Mucosa of descending colon (tissue), 3 donors: ENCODE measurements around the gene ZCCHC7. TPM values are rescaled to one million over a fixed set of nuclear protein-coding genes. Genes with fewer than 3 reads are reported as not detected.

Source experiments
- ATAC-seq: fragments of 200-7000 bp; cut with Tn5 transposase; one replicate; pipeline ENCODE4 v1.9.1; 2020; ENCODE audit warnings: mild to moderate bottlenecking, moderate library complexity
- DNase-seq, 3 donors: peaks; one replicate each; pipeline ENCODE4 v3.0.0-alpha.2; 2020
- H3K36me3 ChIP-seq: fragments of 200-600 bp; one replicate; pipeline ENCODE4 v1.8.0; 2021; ENCODE audit warnings: low read depth, mild to moderate bottlenecking
- H3K4me1 ChIP-seq: fragments of 200-600 bp; one replicate; pipeline ENCODE4 v1.8.0; 2021; ENCODE audit warnings: low read depth, mild to moderate bottlenecking
- H3K4me3 ChIP-seq: fragments of 200-600 bp; one replicate; pipeline ENCODE4 v1.8.0; 2021; ENCODE audit warnings: mild to moderate bottlenecking
- H3K9me3 ChIP-seq: fragments of 200-600 bp; one replicate; pipeline ENCODE4 v1.8.0; 2021; ENCODE audit warnings: mild to moderate bottlenecking
- CTCF ChIP-seq: fragments of 200-600 bp; IDR thresholded peaks from one replicate; pipeline ENCODE4 v1.8.0; 2022; ENCODE audit warnings: antibody characterized with exemption, mild to moderate bottlenecking
- intact Hi-C, 2 donors: fragments of 100-400 bp; cut with DNase I in 1 of 2; cut with micrococcal nuclease in 1 of 2; formaldehyde crosslinking; loops; one replicate each; pipeline versions ENCODE4 v1.11.0 to v1.11.1; 2022; cut with DNase I, micrococcal nuclease
- total RNA-seq, 3 donors: library from RNA; stranded (reverse); fragmentation: NEBNext Ultra II Directional in 2 of 3; extraction: Animal tissue kit (Norgen Biotek cat#: 25700) in 2 of 3; gene quantifications; one replicate each; pipeline versions ENCODE4 v1.2.1 to v1.2.4, GENCODE V29; 2021 to 2023
- donor health status: DM: no; HTN: no; CAD: no; lungs with moderate emphysema.
- donor health status: DM: no; HTN: no; CAD: no.
- donor health status: DM: no; HTN: yes; CAD: no.

The ZCCHC7 gene
- total RNA-seq, 3 donors from 2014 or later = 18.3 to 25.7 (median 19.7) TPM

GRCh38 chr9:37212435-37212834 lies 92.1 kb downstream of the ZCCHC7 start:
- intact Hi-C loops = no loop called here
- Histone ChIP-seq H3K4me1 (no peaks in the 10 kb centered on the region), H3K4me3 (no peak overlapping the region), H3K36me3 (no peaks in the 10 kb centered on the region), H3K9me3 (no peaks in the 10 kb centered on the region)
- TF ChIP-seq CTCF = no peak
- DNase-seq (no peak), ATAC-seq (no peak)

- Histone ChIP-seq H3K9me3 (no peaks in the 10 kb centered on the region), H3K4me1 (no peaks in the 10 kb centered on the region), H3K4me3 (no peak overlapping the region), H3K36me3 (no peaks in the 10 kb centered on the region)
- no peak for TF ChIP-seq CTCF
- intact Hi-C loops = no loop called here
- no peak for ATAC-seq
- no peak for DNase-seq
Observed at GRCh38 chr9:37215381-37215780, 95.0 kb downstream of the ZCCHC7 start.

- TF ChIP-seq CTCF = no peak
Observed at GRCh38 chr9:37215830-37216229, 95.5 kb downstream of the ZCCHC7 start.

GRCh38 chr9:37217161-37217560 lies 96.8 kb downstream of the ZCCHC7 start:
- intact Hi-C loops = no loop called here
- DNase-seq (no peak), ATAC-seq (no peak)
- Histone ChIP-seq H3K36me3 (no peaks in the 10 kb centered on the region), H3K4me3 (no peak overlapping the region), H3K9me3 (no peaks in the 10 kb centered on the region), H3K4me1 (no peaks in the 10 kb centered on the region)
- no peak for TF ChIP-seq CTCF

More at GRCh38 chr9:37215830-37216229, 95.5 kb downstream of the ZCCHC7 start:
- ATAC-seq = no peak
- no peaks in the 10 kb centered on the region for H3K9me3 ChIP-seq
- no peak for DNase-seq
- no peaks in the 10 kb centered on the region for H3K4me1 ChIP-seq
- intact Hi-C loops = no loop called here
- no peaks in the 10 kb centered on the region for H3K36me3 ChIP-seq
- no peak overlapping the region for H3K4me3 ChIP-seq

GRCh38 chr9:37218800-37219425 lies 98.5 kb downstream of the ZCCHC7 start:
- no peak for ATAC-seq
- DNase-seq = no peak

More at GRCh38 chr9:37218800-37219425, 98.5 kb downstream of the ZCCHC7 start:
- no peaks in the 10 kb centered on the region for H3K9me3 ChIP-seq
- H3K4me1 ChIP-seq = no peaks in the 10 kb centered on the region
- no peak overlapping the region for H3K4me3 ChIP-seq
- no peak for TF ChIP-seq CTCF
- intact Hi-C loops = no loop called here
- no peaks in the 10 kb centered on the region for H3K36me3 ChIP-seq
